ENCODE results near the gene ASCL2. TPM values are rescaled to one million over a fixed set of nuclear protein-coding genes. Genes with fewer than 3 reads are reported as not detected.

Gene ASCL2
- total RNA-seq, 2 experiments from 2014 or later: not detected

DNA sequence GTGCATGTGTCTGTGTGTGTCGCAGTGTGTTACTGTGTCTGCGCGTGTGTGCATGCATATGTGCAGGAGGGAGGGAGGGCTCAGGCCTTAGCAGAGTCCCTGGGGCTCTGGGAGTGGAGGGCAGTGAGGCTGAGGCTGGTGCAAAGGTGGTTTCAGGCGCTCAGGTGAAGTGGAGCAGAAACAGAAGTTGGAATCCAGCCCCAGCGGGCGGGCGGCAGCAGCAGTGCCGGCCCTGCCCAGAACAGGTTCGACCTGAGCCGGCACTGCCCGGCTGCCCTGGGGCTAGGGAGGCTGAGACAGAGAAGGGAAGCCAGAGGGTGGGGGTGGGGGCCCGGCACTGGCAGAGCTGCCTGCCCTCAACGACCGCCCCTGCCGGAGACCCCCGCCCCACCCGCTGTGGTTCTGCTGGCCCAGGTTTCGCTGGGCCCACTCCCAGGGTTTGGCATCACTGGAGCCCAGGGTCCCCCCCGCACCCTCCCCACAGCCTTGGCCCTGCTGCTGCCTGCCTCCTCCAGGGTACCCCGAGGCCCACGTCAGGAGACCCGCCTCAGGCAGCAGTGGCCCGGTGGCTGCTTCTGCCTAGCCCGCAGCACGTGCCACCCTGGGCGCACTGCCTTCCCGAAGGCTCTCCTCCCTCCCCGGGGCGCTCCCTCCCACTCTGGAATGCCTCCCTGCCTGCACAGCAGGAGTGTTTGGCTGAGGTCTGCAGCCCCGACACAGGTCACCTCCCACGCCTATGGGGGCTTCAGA is 13.3 kb downstream of the ASCL2 start:
- Histone ChIP-seq H3K27me3 (ENCODE audit: control insufficient read depth in 1 of 2, insufficient read depth in 2 of 2, low read length in 2 of 2) (no peaks in the 10 kb centered on the region), H3K36me3 (ENCODE audit: insufficient read depth, low read length) (no peaks in the 10 kb centered on the region), H3K27ac (ENCODE audit: low read depth in 1 of 2, low read length in 2 of 2) (no peak overlapping the region), H3K9me3 (ENCODE audit: control insufficient read depth in 1 of 2, insufficient read depth in 1 of 2, low read length in 2 of 2) (peaks cover 0 to 5% of the 10 kb centered on the region in 2 experiments), H3K4me3 (ENCODE audit: low read length) (no peak overlapping the region), H3K4me1 (ENCODE audit: insufficient read depth, low read length) (no peaks in the 10 kb centered on the region)
- intact Hi-C loops (cut with DNase I, micrococcal nuclease): loop anchor here in 1 of 2 experiments (10.0 kb wide), 1 partner anchor 978 kb away; the partner anchor contains the start of gene MRGPRE
- no peak overlapping the region for H3K27ac Mint-ChIP-seq
- ChIA-PET CTCF (interaction anchor here (0.6 kb wide), 1 partner anchor 28 kb away, joined by 3 read pairs; no protein-coding TSS in a partner anchor), POLR2A (no interaction called here)
- ATAC-seq (ENCODE audit: poor library complexity) (no peak), DNase-seq (peak in 1 of 14 experiments; percentile 11)
- no peaks in the 10 kb centered on the region for H3K36me3 Mint-ChIP-seq (ENCODE audit: low read depth)
- TF ChIP-seq, protein P1, sequence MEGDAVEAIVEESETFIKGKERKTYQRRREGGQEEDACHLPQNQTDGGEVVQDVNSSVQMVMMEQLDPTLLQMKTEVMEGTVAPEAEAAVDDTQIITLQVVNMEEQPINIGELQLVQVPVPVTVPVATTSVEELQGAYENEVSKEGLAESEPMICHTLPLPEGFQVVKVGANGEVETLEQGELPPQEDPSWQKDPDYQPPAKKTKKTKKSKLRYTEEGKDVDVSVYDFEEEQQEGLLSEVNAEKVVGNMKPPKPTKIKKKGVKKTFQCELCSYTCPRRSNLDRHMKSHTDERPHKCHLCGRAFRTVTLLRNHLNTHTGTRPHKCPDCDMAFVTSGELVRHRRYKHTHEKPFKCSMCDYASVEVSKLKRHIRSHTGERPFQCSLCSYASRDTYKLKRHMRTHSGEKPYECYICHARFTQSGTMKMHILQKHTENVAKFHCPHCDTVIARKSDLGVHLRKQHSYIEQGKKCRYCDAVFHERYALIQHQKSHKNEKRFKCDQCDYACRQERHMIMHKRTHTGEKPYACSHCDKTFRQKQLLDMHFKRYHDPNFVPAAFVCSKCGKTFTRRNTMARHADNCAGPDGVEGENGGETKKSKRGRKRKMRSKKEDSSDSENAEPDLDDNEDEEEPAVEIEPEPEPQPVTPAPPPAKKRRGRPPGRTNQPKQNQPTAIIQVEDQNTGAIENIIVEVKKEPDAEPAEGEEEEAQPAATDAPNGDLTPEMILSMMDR (IDR thresholded peaks at IDR 0.05): no peak
- H3K4me3 Mint-ChIP-seq: no peak overlapping the region
- H3K9me3 Mint-ChIP-seq: no peaks in the 10 kb centered on the region
- H3K27me3 Mint-ChIP-seq: no peaks in the 10 kb centered on the region
- H3K4me1 Mint-ChIP-seq (ENCODE audit: low read depth): no peaks in the 10 kb centered on the region

DNA sequence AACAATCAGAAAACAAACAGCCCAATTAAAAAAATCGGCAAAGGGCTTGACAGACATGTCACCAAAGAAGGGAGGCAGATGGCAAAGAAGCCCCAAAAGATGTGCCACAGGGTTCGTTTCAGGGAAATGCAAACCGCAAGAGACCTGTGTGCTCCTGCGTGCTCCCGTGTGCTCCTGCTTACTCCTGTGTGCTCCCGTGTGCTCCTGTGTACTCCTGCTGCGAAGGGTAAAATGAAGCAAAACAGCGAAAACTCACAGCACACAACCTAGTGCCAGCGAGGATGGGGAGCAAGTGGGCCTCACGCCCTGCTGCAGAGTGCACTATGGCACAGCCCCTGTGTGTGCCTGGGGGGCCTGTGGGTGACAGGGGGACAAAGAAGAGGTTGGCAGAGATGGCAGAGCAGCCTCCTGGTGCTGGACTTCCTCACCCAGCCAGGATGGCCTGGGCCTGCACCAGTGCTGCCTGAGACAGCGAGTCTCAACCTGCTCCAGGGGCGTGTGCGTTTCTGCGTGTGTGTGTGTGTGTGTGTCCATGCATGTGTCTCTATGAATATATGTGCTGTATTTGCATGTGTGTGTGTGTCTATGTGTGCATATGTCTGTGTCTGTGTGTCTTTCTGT is 14.0 kb downstream of the ASCL2 start:
- Histone ChIP-seq H3K27ac (ENCODE audit: low read depth in 1 of 2, low read length in 2 of 2) (no peak overlapping the region), H3K9me3 (ENCODE audit: control insufficient read depth in 1 of 2, insufficient read depth in 1 of 2, low read length in 2 of 2) (peaks cover 0 to 5% of the 10 kb centered on the region in 2 experiments), H3K36me3 (ENCODE audit: insufficient read depth, low read length) (no peaks in the 10 kb centered on the region), H3K4me3 (ENCODE audit: low read length) (no peak overlapping the region), H3K4me1 (ENCODE audit: insufficient read depth, low read length) (no peaks in the 10 kb centered on the region), H3K27me3 (ENCODE audit: control insufficient read depth in 1 of 2, insufficient read depth in 2 of 2, low read length in 2 of 2) (no peaks in the 10 kb centered on the region)
- TF ChIP-seq, protein P1 (IDR thresholded peaks at IDR 0.05): no peak
- Mint-ChIP-seq H3K27me3 (no peaks in the 10 kb centered on the region), H3K4me1 (ENCODE audit: low read depth) (no peaks in the 10 kb centered on the region), H3K36me3 (ENCODE audit: low read depth) (no peaks in the 10 kb centered on the region), H3K4me3 (no peak overlapping the region), H3K27ac (no peak overlapping the region), H3K9me3 (no peaks in the 10 kb centered on the region)
- ATAC-seq (ENCODE audit: poor library complexity) (no peak), DNase-seq (no peak)
- intact Hi-C loops (cut with DNase I, micrococcal nuclease): loop anchor here in 1 of 2 experiments (10.0 kb wide), 1 partner anchor 978 kb away; the partner anchor contains the start of gene MRGPRE
- ChIA-PET CTCF (no interaction called here), POLR2A (no interaction called here)

DNA sequence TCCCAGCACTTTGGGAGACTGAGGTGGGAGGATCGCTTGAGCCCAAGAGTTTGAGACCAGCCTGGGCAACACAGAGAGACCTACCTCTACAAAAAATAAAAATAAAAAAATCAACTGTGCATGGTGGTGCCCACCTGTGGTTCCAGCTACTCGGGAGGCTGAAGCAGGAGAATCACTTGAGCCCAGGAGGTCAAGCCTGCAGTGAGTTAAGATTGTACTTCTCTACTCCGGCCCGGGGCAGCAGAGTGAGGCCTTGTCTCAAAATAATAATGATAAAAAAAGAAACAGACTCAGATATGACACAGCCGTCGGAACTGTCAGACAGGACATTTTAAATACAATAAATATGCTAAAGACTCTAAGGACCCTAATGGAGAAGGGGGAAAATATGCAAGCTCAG is 18.4 kb downstream of the ASCL2 start:
- peaks cover 6% of the 10 kb centered on the region for H3K27me3 Mint-ChIP-seq
- Histone ChIP-seq H3K27ac (ENCODE audit: low read depth in 1 of 2, low read length in 2 of 2) (no peak overlapping the region), H3K4me1 (ENCODE audit: insufficient read depth, low read length) (no peaks in the 10 kb centered on the region), H3K36me3 (ENCODE audit: insufficient read depth, low read length) (no peaks in the 10 kb centered on the region), H3K9me3 (ENCODE audit: control insufficient read depth in 1 of 2, insufficient read depth in 1 of 2, low read length in 2 of 2) (peaks cover 0 to 5% of the 10 kb centered on the region in 2 experiments), H3K27me3 (ENCODE audit: control insufficient read depth in 1 of 2, insufficient read depth in 2 of 2, low read length in 2 of 2) (no peaks in the 10 kb centered on the region), H3K4me3 (ENCODE audit: low read length) (no peak overlapping the region)
- H3K9me3 Mint-ChIP-seq: no peaks in the 10 kb centered on the region
- ChIA-PET POLR2A (no interaction called here), CTCF (no interaction called here)
- no peak for DNase-seq
- TF ChIP-seq, protein P1 (IDR thresholded peaks at IDR 0.05): no peak
- H3K4me1 Mint-ChIP-seq (ENCODE audit: low read depth): no peaks in the 10 kb centered on the region
- H3K27ac Mint-ChIP-seq: no peak overlapping the region
- intact Hi-C loops (cut with DNase I, micrococcal nuclease): loop anchor here in 1 of 2 experiments (10.0 kb wide), 1 partner anchor 983 kb away; the partner anchor contains the start of gene MRGPRE
- H3K4me3 Mint-ChIP-seq: no peak overlapping the region
- no peaks in the 10 kb centered on the region for H3K36me3 Mint-ChIP-seq (ENCODE audit: low read depth)
- ATAC-seq (ENCODE audit: poor library complexity): no peak

Data from CD4-positive, alpha-beta T cell (primary cell).